GM19467 (cell line): ENCODE results near the gene F7.
"Not testable (repeated sequence)": the region's sequence is repeated elsewhere in the genome, so short reads cannot be mapped to it uniquely, and the experiment has no call there.

ENCODE experiments used
- ATAC-seq: cut with Tn5 transposase; IDR thresholded peaks from one replicate; pipeline ENCODE4 v1.9.1; 2021; ENCODE audit warnings: mild to moderate bottlenecking, moderate library complexity; ENCODE audit not compliant: unreplicated experiment

The F7 gene

DNA sequence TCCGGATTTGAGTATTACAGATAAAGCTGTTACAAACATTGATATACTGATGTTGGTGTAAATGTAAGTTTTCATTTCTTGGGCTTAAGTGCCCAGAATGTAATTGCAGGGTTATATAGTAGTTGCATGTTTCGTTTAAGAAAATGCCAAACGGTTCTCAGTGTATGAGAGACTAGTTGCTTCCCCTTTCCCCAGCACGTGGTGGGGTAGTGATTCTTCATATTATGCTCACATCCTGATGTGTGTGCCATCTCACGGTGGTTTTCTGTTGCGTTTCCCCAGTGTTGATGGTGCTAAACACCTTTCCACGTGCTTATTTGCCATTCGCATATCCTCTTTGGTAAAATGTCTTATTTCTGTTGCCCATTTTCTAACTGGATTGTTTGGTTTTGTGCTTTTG is 34.7 kb upstream of the F7 start:
- no peak for ATAC-seq

DNA sequence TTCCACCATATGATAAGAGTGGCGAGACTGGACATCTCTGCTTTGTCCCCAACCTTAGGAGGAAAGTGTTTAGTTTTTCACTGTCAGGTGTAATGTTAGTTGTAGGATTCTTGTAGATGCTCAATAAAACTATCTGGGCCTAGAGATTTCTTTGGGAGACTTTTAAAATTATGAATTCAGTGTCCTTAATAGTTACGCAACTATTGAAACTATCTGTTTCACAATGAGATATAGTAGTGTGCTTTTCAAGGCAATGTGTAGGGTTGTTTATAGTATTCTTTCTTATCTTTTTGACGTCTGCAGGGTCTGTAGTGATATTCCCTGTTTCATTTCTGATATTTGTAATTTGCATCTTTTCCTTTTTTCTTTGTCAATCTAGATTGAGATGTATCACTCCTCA is 33.2 kb upstream of the F7 start:
- ATAC-seq: no peak

DNA sequence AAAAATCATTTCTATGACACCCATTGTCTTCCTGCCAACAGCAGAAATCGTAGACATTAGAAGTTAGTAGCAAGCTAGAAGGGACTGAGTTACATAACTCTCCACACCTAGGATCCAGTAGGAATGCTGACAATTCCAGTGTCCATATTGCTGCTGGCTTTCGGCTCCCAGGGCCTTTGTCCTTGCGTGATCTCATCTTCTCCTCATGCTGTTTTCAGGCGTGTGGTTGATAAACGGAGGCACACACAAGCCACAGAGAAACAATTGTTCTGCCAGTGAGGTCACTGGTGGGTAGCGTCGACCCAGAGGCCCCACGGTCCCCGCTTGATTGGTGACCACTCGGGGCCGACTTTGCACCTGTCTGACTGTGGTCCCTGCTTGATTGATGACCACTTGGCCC is 31.6 kb upstream of the F7 start:
- no peak for ATAC-seq

DNA sequence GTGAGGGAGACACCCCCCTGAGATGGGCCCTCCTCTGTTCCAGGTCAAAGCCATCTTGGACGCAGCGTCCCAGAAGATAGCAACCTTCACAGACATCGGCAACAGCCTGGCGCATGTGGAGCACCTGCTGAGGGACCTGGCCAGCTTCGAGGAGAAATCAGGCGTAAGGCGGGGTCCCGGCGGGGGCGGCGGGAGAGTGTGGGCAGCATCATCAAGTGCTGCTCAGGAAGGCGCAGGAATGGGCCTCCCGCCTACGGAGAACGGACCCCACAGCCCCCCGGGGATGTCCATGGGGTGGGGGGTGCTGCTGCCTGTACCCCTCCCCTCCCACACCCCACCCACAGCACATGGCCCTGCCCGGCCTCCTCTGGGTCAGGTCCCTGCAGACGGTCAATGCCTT is 31.2 kb upstream of the F7 start:
- no peak for ATAC-seq

DNA sequence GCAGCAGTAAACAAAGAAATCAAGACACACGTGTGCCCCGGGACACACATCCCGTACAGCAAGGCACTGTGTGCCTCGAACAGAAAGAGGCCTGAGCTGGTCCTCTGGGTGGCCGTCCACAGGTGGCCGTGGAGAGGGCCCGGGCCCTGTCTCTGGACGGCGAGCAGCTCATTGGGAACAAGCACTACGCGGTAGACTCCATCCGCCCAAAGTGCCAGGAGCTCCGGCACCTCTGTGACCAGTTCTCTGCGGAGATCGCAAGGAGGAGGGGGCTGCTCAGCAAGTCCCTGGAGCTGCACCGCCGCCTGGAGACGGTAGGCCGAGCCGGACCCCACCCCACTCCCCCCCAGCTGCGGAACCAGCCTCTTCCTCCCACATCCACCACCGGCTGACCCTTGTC is 30.7 kb upstream of the F7 start:
- no peak for ATAC-seq

DNA sequence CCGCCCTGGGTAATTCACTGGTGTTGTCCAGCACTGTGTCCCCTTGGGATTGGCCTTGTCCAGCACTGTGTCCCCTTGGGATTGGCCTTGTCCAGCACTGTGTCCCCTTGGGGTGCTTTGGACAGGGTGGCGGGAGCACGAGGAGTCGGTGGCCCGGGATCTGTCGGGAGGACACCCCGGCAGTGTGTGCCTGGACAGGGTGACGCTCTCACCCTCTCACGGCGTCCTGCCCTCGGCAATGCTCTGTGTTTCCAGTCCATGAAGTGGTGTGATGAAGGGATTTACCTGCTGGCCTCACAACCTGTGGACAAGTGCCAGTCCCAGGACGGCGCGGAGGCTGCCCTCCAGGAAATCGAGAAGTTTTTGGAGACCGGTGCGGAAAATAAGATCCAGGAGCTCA is 29.9 kb upstream of the F7 start:
- no peak for ATAC-seq

DNA sequence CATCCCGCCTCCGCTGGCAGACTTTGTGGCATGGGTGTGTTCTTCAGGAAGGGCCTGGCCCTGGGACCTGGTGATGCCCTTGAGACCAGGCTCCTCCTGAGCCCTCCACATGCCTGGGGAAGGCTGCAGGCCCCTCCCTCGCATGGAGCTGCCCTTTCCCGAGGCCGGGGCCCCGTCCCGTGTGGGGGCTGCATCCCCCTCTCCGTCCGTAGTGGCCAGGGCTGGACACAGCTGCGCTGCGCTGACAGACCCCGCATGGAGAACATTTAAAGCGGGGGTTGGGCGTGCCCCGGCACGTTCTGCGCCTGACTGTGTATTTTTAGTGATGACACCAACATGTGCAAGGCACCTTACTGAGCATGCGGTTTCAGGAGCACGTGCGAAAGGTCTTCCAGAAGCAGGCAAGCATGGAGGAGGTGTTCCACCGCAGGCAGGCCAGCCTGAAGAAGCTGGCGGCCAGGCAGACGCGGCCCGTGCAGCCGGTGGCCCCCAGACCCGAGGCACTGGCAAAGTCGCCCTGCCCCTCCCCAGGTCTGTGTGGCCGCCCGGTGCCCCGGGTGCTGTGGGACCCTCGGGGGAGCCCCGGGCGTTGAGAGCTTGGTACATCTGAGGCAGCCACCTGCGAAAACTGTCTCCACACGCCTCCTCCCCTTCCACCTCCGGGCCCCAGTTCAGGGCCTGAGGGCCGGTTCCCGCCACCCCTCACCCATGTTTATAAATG is 28.8 kb upstream of the F7 start:
- ATAC-seq: no peak

DNA sequence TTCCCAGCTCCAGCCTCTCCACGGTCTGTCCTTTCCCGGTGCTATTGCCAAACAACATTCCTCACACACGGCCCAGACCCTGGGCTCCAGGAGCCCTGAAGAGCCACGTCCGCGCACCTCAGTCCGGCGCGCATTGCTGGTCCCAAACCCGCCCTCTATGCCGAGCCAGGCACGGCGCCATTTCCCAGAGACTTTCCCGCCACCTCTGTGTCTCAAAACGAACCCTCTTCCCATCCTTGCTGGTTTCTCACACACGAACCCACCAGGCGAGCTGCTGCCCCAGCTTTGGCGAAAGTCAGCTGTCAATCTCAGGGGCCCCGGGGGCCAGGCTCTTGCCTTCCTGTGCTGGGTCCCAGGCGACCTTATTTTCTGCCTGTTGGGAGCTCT is 28.0 kb upstream of the F7 start:
- ATAC-seq: no peak

DNA sequence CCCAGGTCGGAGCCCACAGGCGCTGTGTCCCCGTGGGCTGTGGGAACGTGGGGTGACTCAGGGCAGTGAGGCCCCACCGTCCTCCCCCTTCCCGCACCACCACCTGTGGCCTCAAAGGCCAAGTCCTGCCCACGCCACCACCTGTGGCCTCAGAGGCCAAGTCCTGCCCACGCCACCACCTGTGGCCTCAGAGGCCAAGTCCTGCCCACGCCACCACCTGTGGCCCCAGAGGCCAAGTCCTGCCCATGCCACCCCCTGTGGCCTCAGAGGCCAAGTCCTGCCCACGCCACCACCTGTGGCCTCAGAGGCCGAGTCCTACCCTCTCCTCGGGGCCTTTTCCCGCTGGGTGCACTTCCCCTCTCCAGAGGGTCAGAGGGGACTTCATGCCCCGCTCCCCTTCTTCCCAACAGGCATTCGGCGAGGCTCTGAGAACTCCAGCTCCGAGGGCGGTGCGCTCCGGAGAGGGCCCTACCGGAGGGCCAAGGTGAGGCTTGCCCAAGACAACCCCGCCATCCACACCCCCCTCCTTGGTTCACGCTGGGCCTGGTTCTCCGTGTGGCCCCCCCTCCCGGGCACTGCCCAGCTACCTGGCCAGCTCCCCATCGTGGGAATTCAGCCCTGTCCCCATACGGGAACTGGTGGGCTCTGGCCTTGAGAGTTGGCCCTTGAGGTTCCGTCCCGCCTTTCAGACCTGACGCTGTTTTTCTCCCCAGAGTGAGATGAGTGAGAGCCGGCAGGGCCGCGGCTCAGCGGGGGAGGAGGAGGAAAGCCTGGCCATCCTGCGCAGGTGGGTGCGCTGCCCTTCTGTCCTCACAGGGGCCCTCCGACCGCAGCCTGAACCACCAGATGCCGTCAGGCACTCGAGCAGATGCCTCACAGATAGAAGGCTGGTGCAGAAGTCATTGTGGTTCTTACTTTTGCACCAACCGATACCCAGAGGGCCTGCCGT is 27.4 kb upstream of the F7 start:
- no peak for ATAC-seq

DNA sequence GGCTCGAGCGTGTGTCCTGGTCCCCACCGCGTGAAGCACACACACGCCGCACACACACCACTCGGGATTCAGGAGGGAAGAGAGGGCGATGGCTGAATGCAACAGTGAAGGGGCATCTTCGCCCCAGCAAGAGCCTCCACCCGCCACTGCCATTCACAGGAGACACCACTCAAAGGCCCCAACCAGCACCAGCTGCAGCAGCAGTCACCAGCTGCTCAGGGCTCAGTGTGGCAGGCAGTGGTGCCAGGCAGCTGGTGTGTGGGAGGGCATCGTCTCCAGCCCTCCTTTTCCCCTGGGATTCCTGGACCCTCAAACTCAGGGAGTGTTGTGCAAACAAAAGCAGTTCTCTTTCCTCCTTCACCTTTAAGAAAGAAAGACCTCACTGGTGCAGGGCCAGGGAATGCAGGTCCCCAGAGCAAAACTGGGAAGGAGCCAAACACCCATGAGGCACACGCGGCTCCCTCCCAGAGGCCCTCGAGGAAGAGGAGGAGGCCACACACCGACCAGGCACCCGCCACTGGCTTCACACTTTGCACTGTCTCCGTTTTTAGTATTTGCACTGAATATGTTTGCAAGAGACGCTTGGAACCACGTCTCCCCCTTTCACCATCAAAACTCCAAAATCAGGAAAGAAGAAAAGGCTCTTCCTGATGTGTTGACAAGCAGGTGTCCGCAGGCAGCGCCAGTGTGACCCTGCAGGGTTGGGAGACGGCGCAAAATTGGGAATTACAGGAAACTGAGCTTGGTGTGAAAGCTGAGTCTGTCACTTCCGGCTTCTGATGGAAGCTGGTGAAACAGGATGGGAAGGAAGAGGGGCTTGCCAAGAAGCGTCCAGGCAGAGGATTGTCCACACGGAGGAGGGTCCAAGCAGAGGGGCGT is 26.4 kb upstream of the F7 start:
- no peak for ATAC-seq

DNA sequence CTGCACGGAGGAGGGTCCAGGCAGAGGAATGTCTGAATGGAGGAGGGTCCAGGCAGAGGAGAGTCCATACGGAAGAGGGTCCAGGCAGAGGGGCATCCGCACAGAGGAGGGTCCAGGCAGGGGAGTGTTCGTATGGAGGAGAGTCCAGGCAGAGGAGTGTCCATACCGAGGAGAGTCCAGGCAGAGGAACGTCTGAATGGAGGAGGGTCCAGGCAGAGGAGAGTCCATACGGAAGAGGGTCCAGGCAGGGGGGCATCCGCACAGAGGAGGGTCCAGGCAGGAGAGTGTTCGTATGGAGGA is 25.9 kb upstream of the F7 start:
- ATAC-seq: not testable (repeated sequence)

DNA sequence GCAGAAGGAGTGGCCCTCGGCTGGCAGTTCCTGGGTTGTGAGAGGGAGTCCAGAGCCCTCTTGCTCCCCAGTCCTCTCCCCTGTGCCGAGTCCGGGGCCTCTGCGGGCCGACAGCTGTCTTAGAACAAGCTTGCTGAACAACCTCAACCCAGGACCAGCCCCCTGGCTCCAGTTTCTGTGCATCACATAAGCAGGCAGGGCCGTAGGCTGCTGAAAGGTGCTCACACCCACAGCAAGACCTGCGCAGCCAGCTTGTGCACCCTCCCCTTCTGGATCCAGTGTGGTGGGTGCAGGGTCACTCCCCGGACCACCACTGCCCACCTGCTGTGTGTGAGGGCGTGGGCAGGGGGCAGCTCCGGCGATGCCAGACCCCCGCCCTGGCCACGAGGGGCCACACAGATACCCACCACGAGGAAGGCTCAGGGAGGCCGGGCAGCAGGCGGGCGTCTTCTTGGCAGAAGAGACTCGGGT is 25.2 kb upstream of the F7 start:
- no peak for ATAC-seq

DNA sequence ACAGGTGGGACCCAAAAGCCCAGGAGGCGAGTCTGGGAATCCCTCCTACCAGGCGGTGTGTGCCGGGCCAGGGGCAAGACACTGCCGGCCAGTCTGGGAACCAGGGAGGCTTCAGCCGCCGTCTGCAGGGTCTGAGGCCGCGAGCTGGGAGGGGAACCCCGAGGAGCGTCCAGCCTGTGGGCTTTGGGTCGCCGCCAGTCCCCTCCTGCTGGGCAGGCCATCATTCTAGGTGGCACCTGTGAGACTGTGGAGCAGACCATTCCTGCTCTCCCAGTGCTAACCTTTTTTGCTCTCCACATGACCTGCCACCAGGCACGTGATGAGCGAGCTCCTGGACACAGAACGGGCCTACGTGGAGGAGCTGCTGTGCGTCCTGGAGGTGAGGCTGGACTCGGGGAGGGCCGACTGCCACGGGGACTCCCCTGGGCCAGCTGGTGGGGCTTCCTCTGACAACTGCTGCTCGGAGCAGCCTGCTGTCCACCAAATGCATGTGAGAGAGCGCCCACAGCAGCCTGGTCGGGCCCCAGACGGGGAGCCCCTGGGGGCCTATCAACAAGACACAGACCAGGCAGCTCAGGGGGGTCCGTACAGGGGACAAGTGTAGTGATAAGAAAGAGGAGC is 24.6 kb upstream of the F7 start:
- no peak for ATAC-seq

DNA sequence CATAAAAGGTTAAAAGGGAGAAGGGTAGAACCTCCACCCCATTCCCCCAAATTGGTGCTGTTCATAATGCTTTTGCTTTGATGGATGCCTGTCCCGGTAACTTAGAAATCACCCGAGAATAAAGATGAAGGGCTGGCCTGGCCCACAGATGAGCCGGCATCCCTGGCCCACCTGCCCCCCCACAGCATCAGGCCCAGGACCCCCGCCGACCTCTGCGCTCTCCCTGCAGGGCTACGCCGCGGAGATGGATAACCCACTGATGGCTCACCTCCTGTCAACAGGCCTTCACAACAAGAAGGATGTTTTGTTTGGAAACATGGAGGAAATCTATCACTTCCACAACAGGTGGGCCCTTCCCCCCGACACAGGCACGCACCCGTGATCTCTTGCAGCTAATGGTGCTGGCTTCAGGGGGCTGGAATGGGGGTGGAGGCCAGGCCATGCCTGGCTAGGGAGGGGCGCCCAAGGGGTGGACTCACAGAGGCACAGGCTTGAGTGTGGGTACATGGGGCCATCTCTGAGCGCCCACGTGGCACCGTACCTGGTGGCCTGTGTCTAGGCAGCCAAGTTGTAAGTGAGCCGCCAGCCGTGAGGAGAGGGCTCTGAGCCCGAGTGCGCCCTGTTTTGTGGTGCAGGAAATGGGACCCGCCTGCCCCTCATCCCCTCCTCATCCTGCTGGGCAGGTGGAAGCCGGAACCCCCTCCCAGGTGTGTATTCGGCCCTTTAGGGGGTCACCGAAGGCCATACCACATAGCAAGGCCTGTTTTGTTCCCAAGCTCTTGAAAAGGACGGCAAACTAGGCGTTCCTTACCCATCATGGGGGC is 23.2 kb upstream of the F7 start:
- no peak for ATAC-seq

DNA sequence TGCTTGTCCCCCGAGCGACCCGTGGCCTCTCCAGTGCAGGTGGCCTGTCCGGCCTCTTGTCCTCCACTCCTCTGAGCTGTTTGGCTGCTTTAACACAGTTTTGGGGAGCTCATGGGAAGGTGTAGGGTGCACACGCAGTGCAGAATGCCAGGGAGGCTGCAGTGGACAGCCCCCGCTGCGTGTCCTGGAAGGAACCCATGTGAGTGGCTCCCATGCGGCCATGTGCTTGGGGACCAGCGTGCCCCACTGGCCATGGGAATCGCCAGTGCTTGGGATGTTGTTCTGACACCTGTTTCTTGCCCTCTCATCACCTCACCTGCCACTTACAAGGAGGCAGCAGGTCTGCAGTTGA is 22.6 kb upstream of the F7 start:
- no peak for ATAC-seq

DNA sequence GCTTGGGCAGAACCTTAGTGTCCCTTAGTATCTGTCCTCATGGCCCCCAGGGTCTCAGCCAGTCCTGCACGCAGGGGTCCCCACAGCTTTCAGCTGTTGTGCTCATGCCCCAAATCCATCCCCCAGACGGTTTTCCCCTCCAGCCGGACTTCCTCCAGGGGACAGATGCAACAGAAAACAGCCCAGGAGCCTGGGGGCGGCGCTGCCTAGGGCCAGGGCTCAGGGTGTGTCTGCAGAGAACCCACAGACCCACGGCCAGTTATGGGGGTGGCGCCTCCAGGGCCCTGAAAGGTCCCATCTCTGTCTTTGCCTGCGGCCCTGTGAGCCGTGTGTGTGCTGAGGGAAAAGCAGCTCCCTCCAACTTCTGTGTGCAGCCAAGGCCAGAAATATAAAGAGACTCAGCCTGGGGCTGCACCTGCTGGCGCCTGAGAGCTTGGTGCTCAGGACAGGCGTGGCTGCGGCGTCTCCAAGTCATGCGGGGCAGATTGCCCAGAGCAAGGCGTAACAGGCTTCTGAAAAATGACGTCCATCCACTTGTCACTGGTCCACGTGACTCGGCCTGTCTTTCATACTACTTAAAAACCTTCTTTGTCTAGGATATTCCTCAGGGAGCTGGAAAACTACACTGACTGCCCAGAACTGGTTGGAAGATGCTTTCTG is 22.1 kb upstream of the F7 start:
- ATAC-seq: no peak

DNA sequence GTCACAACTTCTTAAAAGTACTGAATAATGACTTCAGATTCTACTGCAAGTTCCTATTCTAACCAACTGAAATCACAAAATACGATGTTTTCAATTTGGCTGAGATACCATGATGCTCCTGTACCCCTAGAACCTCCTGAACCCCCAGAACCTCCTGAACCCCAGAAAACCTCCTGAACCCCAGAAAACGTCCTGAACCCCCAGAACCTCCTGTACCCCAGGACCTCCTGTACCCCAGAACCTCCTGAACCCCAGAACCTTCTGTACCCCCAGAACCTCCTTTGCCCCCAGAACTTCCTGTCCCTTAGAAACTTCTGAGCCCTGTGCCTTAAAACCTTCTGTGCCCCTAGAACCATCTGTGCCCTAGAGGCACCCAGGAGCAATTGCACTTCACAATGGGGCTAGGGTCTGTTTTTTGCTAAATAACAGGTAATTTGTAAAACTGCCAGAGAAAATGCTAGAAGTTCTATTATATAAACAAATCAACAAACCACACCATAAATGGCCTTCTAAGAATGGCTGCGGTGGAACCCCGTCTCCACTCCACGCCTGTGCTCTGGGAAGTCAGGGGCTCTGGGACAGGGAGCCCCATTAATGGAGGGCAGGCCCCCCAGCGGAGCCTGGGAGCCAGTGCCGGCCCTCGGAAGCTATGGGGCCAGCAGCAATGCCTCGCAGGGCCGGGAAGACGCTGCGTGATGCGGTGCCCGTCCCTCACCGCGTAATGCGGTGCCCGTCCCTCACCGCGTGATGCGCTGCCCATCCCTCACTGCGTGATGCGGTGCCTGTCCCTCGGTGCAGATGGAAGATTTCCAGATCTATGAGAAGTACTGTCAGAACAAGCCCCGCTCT is 21.3 kb upstream of the F7 start:
- ATAC-seq: no peak

DNA sequence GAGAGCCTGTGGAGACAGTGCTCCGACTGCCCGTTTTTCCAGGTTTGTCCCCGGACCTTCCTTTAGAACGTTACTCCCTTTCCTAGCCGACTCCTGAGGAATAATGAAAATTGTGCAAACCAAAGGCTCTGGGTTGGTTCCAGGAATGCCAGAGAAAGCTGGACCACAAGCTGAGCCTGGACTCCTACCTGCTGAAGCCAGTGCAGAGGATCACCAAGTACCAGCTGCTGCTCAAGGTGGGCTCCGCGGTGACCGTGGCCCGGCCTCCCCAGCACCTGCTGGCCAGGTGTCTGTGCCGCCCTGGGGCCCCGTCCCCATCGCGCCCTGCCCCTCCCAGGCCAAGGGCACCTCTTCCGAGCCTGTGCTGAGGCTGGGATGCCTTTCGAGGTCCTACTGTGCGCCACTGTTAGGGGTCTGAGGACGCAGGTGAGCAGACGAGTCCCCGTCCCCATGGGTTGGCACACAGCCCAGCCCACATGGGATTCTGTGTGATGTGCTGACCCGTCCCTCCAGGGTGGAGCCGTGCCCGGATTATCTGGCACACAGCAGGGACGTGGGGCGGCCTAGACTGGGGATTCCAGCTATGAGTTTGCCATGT is 20.5 kb upstream of the F7 start:
- ATAC-seq: no peak
